Activated CD4-positive, alpha-beta T cell treated with anti-CD3 and anti-CD28 coated beads, Interleukin-2, amount 50 U/mL, for 1 hour (primary cell): Measurements from ENCODE around the gene RNU6-7.

Experiments
- DNase-seq: peaks from one replicate; pipeline ENCODE4 v3.0.0-alpha.2; 2020

The RNU6-7 gene

DNA sequence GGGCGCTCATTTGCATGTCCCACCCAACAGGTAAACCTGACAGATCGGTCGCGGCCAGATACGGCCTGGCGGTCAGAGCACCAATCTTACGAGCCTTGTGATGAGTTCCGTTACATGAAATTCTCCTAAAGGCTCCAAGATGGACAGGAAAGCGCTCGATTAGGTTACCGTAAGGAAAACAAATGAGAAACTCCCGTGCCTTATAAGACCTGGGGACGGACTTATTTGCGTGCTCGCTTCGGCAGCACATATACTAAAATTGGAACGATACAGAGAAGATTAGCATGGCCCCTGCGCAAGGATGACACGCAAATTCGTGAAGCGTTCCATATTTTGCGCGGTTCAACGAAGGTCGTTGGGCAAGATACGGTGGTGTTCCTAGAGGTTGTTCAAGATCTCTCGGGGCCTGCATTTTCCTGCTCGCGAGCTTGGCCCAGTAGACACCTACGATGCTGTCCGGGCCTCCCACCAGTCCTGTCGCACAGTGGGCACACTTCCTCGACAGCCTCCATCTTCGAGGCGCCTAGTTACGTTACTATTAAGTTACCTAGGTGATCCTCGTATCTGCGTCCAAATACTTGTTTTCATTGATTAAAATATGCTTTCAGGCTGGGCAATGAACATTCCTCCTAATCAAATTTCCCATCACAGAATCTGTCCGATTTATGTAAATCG lies at the start of gene RNU6-7:
Gene RNU6-7, plus strand, starts transcription at position 230 of the 675 bp plus-strand sequence.
- peak; percentile 27 for DNase-seq

DNA sequence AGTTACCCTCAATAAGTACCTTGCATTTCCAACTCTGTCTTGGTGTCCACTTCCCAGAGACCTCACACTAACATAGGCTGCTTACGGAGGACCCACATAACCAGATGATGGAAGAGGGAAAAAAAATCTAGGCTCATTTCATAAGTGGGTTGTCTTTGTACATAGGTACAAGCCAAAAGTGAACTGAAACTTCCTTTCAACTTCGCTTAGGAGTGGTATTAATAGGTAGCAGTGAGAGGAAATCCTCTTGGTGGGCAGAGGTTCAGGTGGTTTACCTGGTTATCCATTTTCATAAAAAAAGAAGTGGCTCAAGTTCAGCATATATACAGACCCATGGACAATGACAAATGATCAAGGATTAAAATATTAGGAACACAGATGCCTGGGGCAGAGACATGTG lies 35.8 kb upstream of the RNU6-7 start:
- DNase-seq: no peak

GRCh38 chr14:32166924-32167323 lies 34.9 kb upstream of the RNU6-7 start:
- DNase-seq: no peak

GRCh38 chr14:32167907-32168306 lies 33.9 kb upstream of the RNU6-7 start:
- DNase-seq: no peak

- no peak for DNase-seq
These were observed 32.7 kb upstream of the RNU6-7 start for GRCh38 chr14:32169191-32169590.

DNA sequence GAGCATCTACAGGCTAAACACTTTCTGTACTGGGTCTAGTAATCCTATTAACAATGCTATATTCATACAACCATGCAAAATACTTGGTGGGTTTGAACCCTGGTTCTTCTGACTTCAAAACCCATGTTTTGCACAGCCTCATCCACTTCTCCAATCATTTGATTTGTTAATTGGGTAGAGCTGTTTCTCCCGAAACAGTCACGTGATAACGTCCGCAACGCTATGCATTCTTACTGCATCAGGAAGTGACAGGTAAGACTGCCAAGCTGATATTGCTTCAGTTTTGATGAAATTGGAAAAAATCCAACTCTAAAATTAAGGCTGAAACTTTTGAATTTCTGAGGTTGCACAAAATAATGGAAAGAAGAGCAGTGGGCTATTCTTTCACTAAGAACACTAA lies 30.4 kb upstream of the RNU6-7 start:
- no peak for DNase-seq

DNA sequence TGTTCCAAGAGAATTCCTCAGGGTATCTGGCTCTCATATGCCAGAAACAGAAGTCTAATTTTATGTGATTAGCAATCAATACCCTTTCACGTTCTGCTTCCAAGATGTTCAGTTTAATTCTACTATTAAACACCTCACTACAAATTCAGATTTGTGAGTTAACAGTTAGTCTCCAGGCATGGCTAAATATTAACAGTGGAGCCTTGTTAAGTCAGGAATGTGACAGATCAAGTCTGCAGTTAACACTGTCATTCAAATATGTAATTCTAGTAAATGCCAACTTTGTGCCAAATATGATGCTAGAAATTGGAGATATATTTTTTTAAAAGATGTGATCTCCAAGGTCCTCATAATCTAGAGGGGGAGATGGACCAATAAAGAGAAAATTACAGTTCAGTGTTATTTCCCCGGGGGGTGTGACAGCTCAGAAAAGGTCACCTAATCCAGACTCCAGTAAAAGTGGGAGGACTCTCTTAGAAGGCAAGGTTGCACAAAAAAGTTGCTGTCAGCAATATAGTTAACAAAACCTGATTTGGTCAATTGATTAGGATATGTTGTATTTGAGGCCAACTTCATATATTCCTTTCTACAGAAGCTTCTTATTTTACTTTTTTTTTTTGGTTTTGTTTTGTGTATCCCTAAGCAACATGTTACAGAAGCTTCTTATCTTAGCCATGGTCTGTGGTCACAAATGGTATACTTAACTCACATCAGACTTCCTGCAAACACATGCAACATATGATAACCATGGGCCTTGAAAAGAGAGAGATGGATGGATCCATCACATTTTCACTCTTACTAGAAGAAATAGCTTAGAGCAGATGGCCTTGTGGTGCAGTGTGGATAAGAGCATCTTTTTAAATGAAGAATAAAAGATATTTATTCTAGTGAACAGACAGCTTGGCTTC lies 18.4 kb upstream of the RNU6-7 start:
- DNase-seq: no peak

GRCh38 chr14:32185097-32185496 lies 16.7 kb upstream of the RNU6-7 start:
- DNase-seq: no peak

- no peak for DNase-seq
These were observed 15.6 kb upstream of the RNU6-7 start for GRCh38 chr14:32186248-32186647.

- DNase-seq: no peak
These were observed 12.0 kb upstream of the RNU6-7 start for GRCh38 chr14:32189811-32190210.

GRCh38 chr14:32190673-32191072 lies 11.2 kb upstream of the RNU6-7 start:
- DNase-seq: no peak

DNA sequence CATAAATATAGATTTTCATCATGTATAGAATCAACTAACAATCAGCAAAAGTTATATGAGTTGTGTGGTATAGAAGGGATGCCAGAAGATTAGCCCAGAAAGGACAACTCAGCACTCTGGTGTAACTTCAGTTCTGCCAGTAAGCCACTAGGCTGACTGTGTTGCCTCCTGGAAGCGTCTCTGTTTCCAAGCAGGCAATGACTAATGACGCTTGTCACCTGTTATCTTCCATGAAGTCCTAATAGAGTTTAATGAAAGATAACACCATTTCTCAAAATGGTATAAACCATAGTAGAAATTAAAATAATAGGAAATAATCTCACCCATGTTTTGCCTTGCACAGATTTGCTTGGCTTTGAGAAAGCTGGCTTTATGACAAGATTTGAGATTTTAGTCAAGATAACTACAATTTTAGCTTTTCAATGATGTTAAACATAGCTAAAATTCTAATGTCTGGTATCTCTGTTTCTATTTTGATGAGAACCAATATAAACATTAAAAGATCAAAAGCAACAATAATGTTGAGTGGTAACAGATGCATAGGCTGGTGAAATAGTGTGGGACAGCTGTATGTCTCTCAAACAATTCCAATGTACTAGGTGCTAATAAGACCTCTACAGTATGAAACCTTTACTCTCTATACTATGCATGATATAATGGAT lies 9.0 kb upstream of the RNU6-7 start:
- no peak for DNase-seq

DNA sequence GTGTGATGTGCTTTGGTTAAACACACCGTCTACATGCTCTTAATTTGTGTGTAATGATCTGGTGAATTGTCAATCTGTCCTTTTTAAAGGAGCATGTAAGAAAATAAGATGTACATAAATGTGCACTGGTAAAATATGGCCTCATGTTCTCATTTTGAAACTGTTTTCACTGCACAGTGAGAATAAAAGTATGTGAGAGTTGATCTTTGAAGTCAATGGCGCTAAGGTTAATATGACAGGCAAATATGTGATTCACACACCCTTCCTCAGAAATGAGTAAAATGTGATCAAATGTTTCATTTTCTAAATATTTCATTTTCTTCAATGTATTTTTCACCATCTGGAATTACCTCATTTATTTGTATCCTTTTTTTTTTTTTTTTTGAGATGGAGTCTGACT lies 8.3 kb upstream of the RNU6-7 start:
- DNase-seq: no peak

DNA sequence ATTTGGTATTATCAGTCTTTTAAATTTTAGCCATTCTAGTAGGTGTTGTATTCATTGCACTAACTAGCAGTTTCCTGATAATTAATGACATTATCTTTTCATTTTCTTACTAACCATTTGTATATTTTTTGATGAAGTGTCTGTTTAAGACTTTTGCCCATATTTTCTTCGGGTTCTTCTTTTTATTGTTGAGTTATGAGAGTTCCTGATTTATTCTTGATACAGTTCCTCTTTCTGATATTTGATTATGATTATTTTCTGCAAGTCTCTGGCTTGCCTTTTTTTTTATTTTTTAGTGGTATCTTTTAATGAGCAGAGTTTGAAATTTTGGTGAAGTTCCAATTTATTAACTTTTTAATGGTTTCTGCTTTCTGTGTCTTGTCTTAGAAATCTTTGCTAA lies 6.2 kb upstream of the RNU6-7 start:
- no peak for DNase-seq

DNA sequence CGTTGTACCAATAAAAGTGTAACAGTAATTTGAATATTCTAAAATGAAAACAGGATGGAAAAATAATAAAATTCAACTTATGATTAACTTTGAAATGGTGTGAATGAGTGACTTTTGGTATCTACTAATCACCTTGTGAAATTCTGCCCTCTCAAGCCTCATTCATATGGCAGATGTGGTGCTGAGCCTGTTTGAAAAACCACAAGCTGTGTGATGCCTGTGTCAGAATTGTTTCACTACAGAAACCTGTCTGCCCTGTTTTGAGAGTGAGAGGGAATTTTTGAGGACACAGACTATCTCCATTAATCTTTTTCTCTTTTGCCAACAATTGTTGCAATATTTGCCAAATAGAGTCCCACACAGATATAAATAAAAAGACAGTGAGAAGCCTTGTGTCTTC lies 3.9 kb upstream of the RNU6-7 start:
- no peak for DNase-seq

DNA sequence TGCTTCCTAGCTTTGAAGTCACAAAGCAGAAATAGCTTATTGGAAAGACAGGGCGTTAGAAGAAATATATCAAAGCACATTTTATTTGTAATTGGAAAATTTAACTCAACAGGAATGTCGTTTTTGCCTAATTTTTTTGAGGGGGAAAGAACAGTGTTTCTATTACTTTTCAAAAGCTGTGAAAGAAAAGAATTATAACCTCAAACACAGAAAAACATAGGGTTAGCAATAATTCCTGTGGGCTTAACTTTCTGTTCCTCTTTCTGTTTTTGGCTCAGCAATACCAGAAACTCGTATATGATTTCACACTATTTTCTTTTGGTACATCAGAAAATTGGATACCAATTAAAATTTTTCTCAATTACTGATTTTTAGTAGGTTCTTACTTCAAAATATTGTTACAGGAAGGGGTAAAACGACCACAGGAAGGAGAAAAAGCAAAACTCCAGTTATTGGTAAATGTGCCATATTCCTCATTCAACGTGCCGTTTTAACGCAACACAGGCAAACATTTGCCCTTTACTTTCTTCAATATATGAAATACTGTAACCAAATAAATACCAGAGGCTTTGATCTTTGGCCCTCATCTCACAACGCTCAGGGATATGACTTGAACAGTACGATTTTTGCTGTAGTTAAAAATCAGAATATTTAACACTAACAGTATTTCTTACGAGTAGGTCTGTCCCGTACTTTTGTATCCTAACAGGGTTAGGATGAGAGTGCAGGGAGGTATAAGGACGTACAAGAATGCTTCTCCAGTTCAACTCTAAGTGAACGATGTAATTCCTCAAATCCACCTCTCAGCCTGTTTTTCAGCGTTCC lies 1.3 kb upstream of the RNU6-7 start:
- no peak for DNase-seq

- DNase-seq: peak; percentile 62
These were observed 541 bp upstream of the RNU6-7 start for GRCh38 chr14:32201193-32201815.

GRCh38 chr14:32202491-32202997 lies 699 bp downstream of the RNU6-7 start:
- no peak for DNase-seq

- DNase-seq: peak; percentile 82
These were observed 1.4 kb downstream of the RNU6-7 start, which contains the start of gene RNU6-8 for GRCh38 chr14:32202998-32203882. Gene RNU6-8, minus strand, starts transcription at chr14:32203269.

- no peak for DNase-seq
These were observed 2.1 kb downstream of the RNU6-7 start for GRCh38 chr14:32203928-32204357.

DNA sequence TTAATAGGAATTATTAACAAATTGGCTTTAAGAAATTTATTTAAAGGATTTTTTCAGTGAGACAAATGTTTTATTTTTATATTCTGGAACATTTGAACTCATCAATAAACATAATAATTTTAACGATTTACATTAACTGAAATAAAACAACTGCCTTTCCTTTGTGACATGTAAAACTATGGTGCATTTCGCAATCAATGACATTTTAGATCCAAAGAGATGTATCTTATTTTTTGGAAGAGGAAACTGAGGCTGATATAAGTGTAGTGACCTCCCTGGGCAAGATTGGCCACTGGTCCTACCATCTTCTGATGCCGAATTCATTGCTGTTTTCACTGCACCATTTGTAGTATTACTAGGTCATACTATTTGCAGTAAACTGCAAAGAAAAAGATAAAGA lies 3.7 kb downstream of the RNU6-7 start:
- DNase-seq: no peak
